Neural cell (in vitro differentiated cells): ENCODE measurements around the gene TBC1D20.

ENCODE experiments used
- EP300 ChIP-seq: fragments of 450-650 bp; conservative IDR thresholded peaks from 2 replicates; pipeline ENCODE4 v1.6.1; 2014; ENCODE audit warnings: antibody characterized with exemption, mild to moderate bottlenecking, moderate library complexity; ENCODE audit not compliant: poor library complexity, severe bottlenecking
- EZH2 ChIP-seq: fragments of 200-600, 300-800 bp; shearing (Covaris generic), sonication (generic); IDR thresholded peaks from 2 replicates; pipeline ENCODE4 v1.6.1; 2014; ENCODE audit warnings: antibody characterized with exemption, low read length, borderline replicate concordance, mild to moderate bottlenecking; ENCODE audit not compliant: insufficient read depth, poor library complexity, severe bottlenecking
- RAD21 ChIP-seq: fragments of 450-650 bp; conservative IDR thresholded peaks from 2 replicates; pipeline ENCODE4 v1.6.1; 2014; ENCODE audit warnings: antibody characterized with exemption, mild to moderate bottlenecking, moderate library complexity
- SMC3 ChIP-seq: fragments of 450-650 bp; conservative IDR thresholded peaks from 2 replicates; pipeline ENCODE4 v1.6.1; 2014; ENCODE audit warnings: antibody characterized with exemption, mild to moderate bottlenecking, moderate library complexity; ENCODE audit not compliant: poor library complexity
- TAF1 ChIP-seq: IDR thresholded peaks from 2 replicates; pipeline ENCODE4 v1.6.1; 2012; ENCODE audit warnings: low read depth
- TF ChIP-seq, protein P1 (sequence below): fragments of 450-650 bp; IDR thresholded peaks from 2 replicates; pipeline ENCODE4 v1.5.1; 2014; ENCODE audit warnings: antibody characterized with exemption, mild to moderate bottlenecking, moderate library complexity; ENCODE audit not compliant: poor library complexity, severe bottlenecking

DNA sequence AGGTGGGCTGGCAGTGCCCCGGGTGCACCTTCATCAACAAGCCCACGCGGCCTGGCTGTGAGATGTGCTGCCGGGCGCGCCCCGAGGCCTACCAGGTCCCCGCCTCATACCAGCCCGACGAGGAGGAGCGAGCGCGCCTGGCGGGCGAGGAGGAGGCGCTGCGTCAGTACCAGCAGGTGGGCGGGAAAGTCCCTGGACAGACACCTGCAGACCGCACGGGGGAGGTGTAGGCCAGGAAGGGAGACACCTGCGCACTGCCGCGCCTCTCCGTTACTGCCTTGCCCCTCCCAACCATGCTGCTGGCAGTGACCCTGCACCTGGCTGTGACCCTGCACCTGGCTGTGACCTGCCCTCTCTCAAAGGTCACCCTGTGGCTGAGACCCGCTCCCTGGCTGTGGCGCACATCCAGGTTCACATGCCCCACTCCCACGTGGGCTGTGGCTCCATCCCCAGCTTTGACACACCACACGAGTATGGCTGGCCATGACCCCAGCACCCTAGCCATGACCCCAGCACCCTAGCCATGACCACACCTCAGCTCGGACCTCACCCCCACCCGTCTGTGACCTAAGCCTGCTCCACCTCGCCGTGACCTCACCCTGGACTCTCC, 42.7 kb downstream of the TBC1D20 start:
- TF ChIP-seq, protein P1, sequence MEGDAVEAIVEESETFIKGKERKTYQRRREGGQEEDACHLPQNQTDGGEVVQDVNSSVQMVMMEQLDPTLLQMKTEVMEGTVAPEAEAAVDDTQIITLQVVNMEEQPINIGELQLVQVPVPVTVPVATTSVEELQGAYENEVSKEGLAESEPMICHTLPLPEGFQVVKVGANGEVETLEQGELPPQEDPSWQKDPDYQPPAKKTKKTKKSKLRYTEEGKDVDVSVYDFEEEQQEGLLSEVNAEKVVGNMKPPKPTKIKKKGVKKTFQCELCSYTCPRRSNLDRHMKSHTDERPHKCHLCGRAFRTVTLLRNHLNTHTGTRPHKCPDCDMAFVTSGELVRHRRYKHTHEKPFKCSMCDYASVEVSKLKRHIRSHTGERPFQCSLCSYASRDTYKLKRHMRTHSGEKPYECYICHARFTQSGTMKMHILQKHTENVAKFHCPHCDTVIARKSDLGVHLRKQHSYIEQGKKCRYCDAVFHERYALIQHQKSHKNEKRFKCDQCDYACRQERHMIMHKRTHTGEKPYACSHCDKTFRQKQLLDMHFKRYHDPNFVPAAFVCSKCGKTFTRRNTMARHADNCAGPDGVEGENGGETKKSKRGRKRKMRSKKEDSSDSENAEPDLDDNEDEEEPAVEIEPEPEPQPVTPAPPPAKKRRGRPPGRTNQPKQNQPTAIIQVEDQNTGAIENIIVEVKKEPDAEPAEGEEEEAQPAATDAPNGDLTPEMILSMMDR, result no peak
- TF ChIP-seq TAF1 (no peak), EP300 (no peak), SMC3 (no peak), RAD21 (no peak), EZH2 (no peak)
